DOHH2 (cell line): ENCODE data around the gene STX12.
"Not testable (repeated sequence)": the region's sequence is repeated elsewhere in the genome, so short reads cannot be mapped to it uniquely, and the experiment has no call there.

Experiments
- H3F3A ChIP-seq: fragments of 200-600 bp; sonication (generic), shearing (Covaris generic); 2 replicates; pipeline ENCODE4 v1.6.0; 2016; ENCODE audit warnings: antibody characterized with exemption, mild to moderate bottlenecking; ENCODE audit not compliant: control insufficient read depth, insufficient read depth
- H3K27ac ChIP-seq: fragments of 200-600 bp; sonication (generic); 2 replicates; pipeline ENCODE4 v1.5.1; 2014; ENCODE audit warnings: low read depth, mild to moderate bottlenecking, low read length, moderate library complexity
- H3K27me3 ChIP-seq: fragments of 200-600 bp; sonication (generic); 2 replicates; pipeline ENCODE4 v1.6.1; 2014; ENCODE audit warnings: mild to moderate bottlenecking, low read length, mixed read lengths; ENCODE audit not compliant: control insufficient read depth
- H3K36me3 ChIP-seq: fragments of 200-600 bp; sonication (generic); 2 replicates; pipeline ENCODE4 v1.6.1; 2014; ENCODE audit warnings: mild to moderate bottlenecking, low read length, moderate library complexity, mixed read lengths; ENCODE audit not compliant: control insufficient read depth
- H3K4me1 ChIP-seq: fragments of 200-600 bp; sonication (generic); 2 replicates; pipeline ENCODE4 v1.6.1; 2014; ENCODE audit warnings: mild to moderate bottlenecking, low read length, mixed read lengths; ENCODE audit not compliant: control insufficient read depth
- H3K4me2 ChIP-seq: fragments of 200-600 bp; sonication (generic); 2 replicates; pipeline ENCODE4 v1.6.0; 2014; ENCODE audit warnings: mild to moderate bottlenecking, low read length, moderate library complexity
- H3K4me3 ChIP-seq: fragments of 200-600 bp; sonication (generic); 2 replicates; pipeline ENCODE4 v1.5.1; 2014; ENCODE audit warnings: mild to moderate bottlenecking, low read length, mixed read lengths
- H3K79me2 ChIP-seq: fragments of 200-600 bp; sonication (generic); 2 replicates; pipeline ENCODE4 v1.6.1; 2014; ENCODE audit warnings: mild to moderate bottlenecking, low read length, mixed read lengths; ENCODE audit not compliant: control insufficient read depth
- H3K9me2 ChIP-seq: fragments of 200-600 bp; sonication (generic); replicated peaks from 2 replicates; pipeline ENCODE4 v1.6.1; 2014; ENCODE audit warnings: mild to moderate bottlenecking, low read length, mixed read lengths; ENCODE audit not compliant: control insufficient read depth
- H3K9me3 ChIP-seq: fragments of 200-600 bp; sonication (generic); 2 replicates; pipeline ENCODE4 v1.6.1; 2014; ENCODE audit warnings: antibody characterized with exemption, low read length, mixed read lengths; ENCODE audit not compliant: control insufficient read depth, insufficient read depth
- H4K20me1 ChIP-seq: fragments of 200-600 bp; sonication (generic); 2 replicates; pipeline ENCODE4 v1.6.0; 2014; ENCODE audit warnings: low read depth, mild to moderate bottlenecking, antibody characterized with exemption, low read length, moderate library complexity; ENCODE audit not compliant: control insufficient read depth, insufficient read depth
- CTCF ChIP-seq: fragments of 200-600 bp; sonication (generic); IDR thresholded peaks from one replicate; pipeline ENCODE4 v1.5.1; 2014; ENCODE audit warnings: antibody characterized with exemption, mild to moderate bottlenecking, low read depth, low read length; ENCODE audit not compliant: poor library complexity, severe bottlenecking
- EZH2phosphoT487 ChIP-seq: fragments of 200-600 bp; sonication (generic); IDR thresholded peaks from 2 replicates; pipeline ENCODE4 v1.6.1; 2017; ENCODE audit warnings: borderline replicate concordance, mild to moderate bottlenecking, antibody characterized with exemption, low read length, moderate library complexity, mixed read lengths

STX12 gene

GRCh38 chr1:27869719-27870085 lies 96.7 kb downstream of the STX12 start:
- Histone ChIP-seq H3K27me3 (no peaks in the 10 kb centered on the region), H3K4me2 (peak overlapping the region; percentile 57), H3K4me1 (peaks cover 56% of the 10 kb centered on the region), H3K9me2 (no peaks in the 10 kb centered on the region), H4K20me1 (no peaks in the 10 kb centered on the region), H3K27ac (peak overlapping the region; percentile 10), H3F3A (peaks cover 22% of the 10 kb centered on the region), H3K36me3 (no peaks in the 10 kb centered on the region), H3K9me3 (no peaks in the 10 kb centered on the region), H3K79me2 (no peaks in the 10 kb centered on the region), H3K4me3 (peak overlapping the region; percentile 60)
- TF ChIP-seq CTCF (no peak), EZH2phosphoT487 (no peak)

GRCh38 chr1:27871076-27871475 lies 98.1 kb downstream of the STX12 start:
- H3K27ac ChIP-seq, H3K9me2 ChIP-seq, H3K4me2 ChIP-seq, H4K20me1 ChIP-seq, H3K36me3 ChIP-seq, H3K4me3 ChIP-seq, H3K79me2 ChIP-seq, H3K9me3 ChIP-seq, H3K27me3 ChIP-seq: not testable (repeated sequence)
- H3F3A ChIP-seq, result peaks cover 21% of the 10 kb centered on the region; the same call in 1 of the 2 replicates
- H3K4me1 ChIP-seq, result peaks cover 57% of the 10 kb centered on the region

- H3K9me2 ChIP-seq, result no peaks in the 10 kb centered on the region
- H3K27me3 ChIP-seq, result no peaks in the 10 kb centered on the region
- H3K36me3 ChIP-seq, result no peaks in the 10 kb centered on the region
- H3K79me2 ChIP-seq, result no peaks in the 10 kb centered on the region
- TF ChIP-seq CTCF (no peak), EZH2phosphoT487 (no peak)
- peak within 1 kb of the TSS; percentile 88 for H3K4me2 ChIP-seq
- H3K4me1 ChIP-seq, result peaks cover 61% of the 10 kb centered on the region
- H3K4me3 ChIP-seq, result peak within 1 kb of the TSS; percentile 75
- H4K20me1 ChIP-seq, result no peaks in the 10 kb centered on the region
- H3K9me3 ChIP-seq, result no peaks in the 10 kb centered on the region
- peaks cover 18% of the 10 kb centered on the region; the same call in 1 of the 2 replicates for H3F3A ChIP-seq
- H3K27ac ChIP-seq, result no peak within 1 kb of the TSS
Observed at GRCh38 chr1:27872059-27872801, 99.2 kb downstream of the STX12 start, which contains the start of gene THEMIS2. Gene THEMIS2 (plus strand): TSS chr1:27872544. CDS start chr1:27872572, 28 bp downstream.

- peaks cover 61% of the 10 kb centered on the region for H3K4me1 ChIP-seq
- H3K4me2 ChIP-seq, result peak overlapping the region; percentile 88
- H3K9me3 ChIP-seq, result no peaks in the 10 kb centered on the region
- no peak overlapping the region for H3K27ac ChIP-seq
- no peaks in the 10 kb centered on the region for H3K9me2 ChIP-seq
- no peaks in the 10 kb centered on the region for H4K20me1 ChIP-seq
- H3F3A ChIP-seq, result peaks cover 18% of the 10 kb centered on the region; the same call in 1 of the 2 replicates
- H3K79me2 ChIP-seq, result no peaks in the 10 kb centered on the region
- TF ChIP-seq EZH2phosphoT487, result no peak
- TF ChIP-seq CTCF, result no peak
- no peaks in the 10 kb centered on the region for H3K27me3 ChIP-seq
- peak overlapping the region; percentile 75 for H3K4me3 ChIP-seq
- H3K36me3 ChIP-seq, result no peaks in the 10 kb centered on the region
Observed at GRCh38 chr1:27872802-27873551, 100.0 kb downstream of the STX12 start.
